ENCODE results near the gene PRRG3. TPM values are rescaled to one million over a fixed set of nuclear protein-coding genes. Genes with fewer than 3 reads are reported as not detected.

The PRRG3 gene
- under 0.01 and 0.73 TPM in 2 replicates for total RNA-seq

DNA sequence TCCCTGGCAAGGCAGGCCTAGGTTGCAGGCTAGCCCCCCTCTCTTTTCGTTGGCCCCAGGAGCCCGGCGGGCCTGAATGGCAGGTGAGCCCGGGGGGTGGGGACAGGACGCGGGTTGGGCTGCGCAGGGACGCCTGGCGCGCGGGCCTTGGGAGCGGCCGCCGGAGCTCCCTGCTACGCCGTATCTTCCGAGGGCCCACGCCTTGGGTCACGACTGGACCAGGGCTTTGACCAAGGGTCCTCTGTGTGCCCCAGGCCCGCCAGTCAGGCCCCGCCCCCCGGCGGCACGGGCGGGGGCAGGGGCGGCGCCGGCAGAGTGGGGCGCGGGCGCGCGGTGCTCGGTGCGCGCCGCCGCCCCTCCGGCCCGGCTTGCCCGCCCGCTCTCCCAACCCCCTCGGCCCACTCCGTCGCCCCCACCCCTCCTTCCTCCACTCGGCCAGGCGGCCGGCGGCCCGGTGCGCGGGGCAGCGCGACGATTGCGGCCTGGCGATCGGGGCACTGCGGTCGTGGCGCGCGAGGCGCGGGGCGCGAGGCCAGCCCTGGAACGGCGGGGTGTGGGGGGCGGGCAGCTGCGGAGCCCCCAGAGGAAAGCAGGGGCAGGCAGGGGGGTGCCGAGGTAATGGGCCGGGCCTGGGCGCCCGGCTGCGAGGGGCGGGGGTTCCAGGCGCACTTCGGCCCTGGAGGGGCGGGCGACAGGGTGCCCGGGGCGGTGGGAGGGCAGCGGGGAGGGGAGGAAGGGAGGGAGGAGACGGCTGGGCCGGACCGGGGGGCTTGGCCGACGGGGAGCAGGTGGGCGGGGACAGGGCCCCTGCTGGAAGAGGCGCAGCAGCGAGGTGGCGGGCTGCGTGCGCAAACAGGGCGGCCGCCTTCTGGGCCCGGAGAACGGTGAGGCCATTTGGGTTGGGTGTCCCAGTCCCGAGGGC lies at the start of gene PRRG3:
TSS of gene PRRG3 (plus strand) at position 798 of the 922 bp plus-strand sequence. CDS start 3,357 bp downstream, outside the sequence.

DNA sequence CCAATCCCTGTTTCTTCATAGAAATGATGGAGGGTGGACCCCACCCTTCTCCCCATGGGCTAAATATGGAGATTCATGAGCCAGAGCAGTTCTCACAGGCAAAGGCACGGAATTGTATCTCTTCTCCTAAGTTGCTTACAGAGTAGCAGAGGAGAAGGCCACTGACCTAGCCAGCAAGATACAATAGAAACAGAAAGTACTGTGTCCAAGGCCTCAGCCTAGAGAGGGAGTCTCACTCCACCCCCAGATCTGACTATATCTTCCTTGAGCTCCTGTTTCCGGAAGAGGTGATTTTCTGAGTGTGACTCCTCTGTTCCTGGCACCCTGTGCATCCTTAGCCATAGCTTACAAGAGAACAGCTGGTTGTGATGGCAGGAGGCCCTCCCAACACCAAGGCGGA lies 20.5 kb downstream of the PRRG3 start, which contains the start of gene FATE1:
TSS of gene FATE1 (plus strand) at position 284 of the 400 bp plus-strand sequence. CDS start at position 369, 85 bp downstream.

DNA sequence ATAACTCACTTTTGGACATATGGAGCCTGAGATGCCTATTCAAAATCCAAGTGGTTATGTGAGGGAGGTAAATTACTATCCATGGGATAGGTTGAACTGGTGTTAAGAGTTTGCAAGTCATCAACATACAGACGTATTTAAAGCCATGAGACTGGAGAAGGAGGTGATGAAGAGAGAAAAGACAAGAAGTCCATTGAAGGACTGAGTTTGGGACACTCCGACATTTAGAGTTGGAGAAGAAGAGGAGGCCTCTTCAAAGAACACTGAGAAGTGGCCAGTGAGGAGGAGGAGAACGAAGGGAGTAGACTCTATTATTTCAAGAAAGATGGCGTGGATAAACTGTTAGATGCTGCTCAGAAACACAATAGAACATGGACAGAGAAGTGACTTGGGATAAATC lies 39.2 kb downstream of the PRRG3 start, which contains the start of gene CNGA2:
TSS of gene CNGA2 (plus strand) at position 301 of the 400 bp plus-strand sequence. CDS start 3,738 bp downstream, outside the sequence.

Other genes with a start within 250 kb of the PRRG3 start
- not detected in 2 replicates for gene PASD1, start 131.8 kb upstream of the PRRG3 start, total RNA-seq
- not detected in 2 replicates for gene FATE1, start 20.6 kb downstream of the PRRG3 start, total RNA-seq
- gene CNGA2, start 39.3 kb downstream of the PRRG3 start, total RNA-seq = not detected in 2 replicates
- not detected in 2 replicates for gene MAGEA4, start 217.4 kb downstream of the PRRG3 start, total RNA-seq